ENCODE results near the gene RASSF8. TPM values are rescaled to one million over a fixed set of nuclear protein-coding genes. Genes with fewer than 3 reads are reported as not detected.

The RASSF8 gene
- total and polyA plus RNA-seq, 9 of the 15 experiments (the other 6 are each of a cell fraction or from before 2014, with no cell fraction given): 0.01 to 0.36 (median 0.12) TPM; not detected in 1

DNA sequence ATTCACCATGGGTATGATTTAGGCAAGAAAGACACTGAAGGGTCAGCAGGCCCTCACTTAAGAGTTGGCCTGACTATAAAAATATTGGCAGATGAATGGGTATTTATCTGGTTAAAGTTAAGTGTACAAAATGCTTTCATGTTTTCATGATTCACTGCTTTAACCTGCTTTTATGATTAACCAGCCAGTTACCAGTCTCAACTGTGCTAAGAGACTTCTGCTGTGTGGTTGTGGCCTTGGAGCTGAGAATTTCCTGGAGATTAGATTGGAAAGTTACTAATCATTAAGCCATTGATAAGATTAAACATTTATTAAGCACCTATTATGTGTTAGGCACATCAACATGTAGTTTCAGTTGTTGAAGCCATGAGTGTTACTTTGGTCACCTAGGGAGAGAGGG, 68.9 kb downstream of the RASSF8 start:
- no peak for FAIRE-seq
- in situ Hi-C loops (cut with MboI): loop anchor here (5.0 kb wide), 1 partner anchor 595 kb away; no protein-coding TSS in a partner anchor

DNA sequence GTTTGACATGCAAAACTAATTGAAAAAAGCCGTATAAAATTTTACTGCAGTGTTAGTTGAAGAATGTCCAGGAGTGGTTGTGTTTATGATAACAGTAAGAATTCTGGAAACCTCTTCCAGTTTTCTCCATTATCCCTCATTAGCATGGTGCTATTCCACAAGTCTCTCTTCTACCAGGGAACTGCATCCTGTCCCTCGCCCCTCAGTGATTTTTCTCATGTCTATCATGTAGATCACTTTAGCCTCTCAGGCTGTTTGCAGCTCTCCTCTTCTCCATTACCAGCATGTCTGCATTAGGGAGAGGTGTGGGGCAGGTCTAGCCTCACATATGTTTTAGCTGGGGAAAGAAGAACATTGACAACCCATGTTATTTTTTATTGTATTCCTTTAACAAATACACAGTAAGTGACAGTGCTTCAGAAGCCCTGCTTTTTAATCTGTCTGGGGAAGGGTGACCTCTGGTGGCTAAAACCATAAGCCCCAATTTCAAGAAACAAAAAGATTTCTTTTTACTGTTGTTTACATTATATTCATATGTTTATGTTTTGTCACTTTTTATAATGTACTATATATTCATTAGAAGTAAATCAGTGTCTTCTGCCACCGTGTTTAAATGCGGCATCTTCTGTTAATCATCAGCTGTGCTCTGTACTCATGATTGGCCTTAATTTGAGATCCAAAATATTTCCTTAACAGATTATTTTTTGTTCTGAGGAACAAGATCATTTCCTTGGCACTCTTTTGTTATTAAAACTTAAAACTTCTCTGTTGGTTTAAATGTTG, 70.7 kb downstream of the RASSF8 start:
- Histone ChIP-seq H4K20me1 (replicated peaks; ENCODE audit: control insufficient read depth, insufficient read depth, low read length) (no peaks in the 10 kb centered on the region), H3K4me3 (no peak overlapping the region), H3K27me3 (ENCODE audit: control insufficient read depth in 2 of 2, insufficient read depth in 2 of 2, low read length in 2 of 2) (no peaks in the 10 kb centered on the region; a peak in 1 of 5 replicates), H3K79me2 (ENCODE audit: control insufficient read depth, insufficient read depth, low read length) (no peaks in the 10 kb centered on the region), H3K4me1 (replicated peaks in 1 of 2; ENCODE audit: control insufficient read depth in 2 of 2, insufficient read depth in 2 of 2, low read length in 2 of 2) (no peaks in the 10 kb centered on the region), H3K36me3 (ENCODE audit: control insufficient read depth, insufficient read depth, low read length) (no peaks in the 10 kb centered on the region), H3K27ac (ENCODE audit: extremely low read depth, low read depth, low read length) (no peak overlapping the region), H3K9me3 (replicated peaks; ENCODE audit: control insufficient read depth, insufficient read depth, low read depth, low read length) (no peaks in the 10 kb centered on the region), H3K9ac (ENCODE audit: insufficient read depth in 1 of 2, low read depth in 2 of 2, low read length in 2 of 2) (no peak overlapping the region), H3K4me2 (ENCODE audit: insufficient read depth, low read length) (no peak overlapping the region), H3K9me1 (ENCODE audit: control insufficient read depth, insufficient read depth, low read length) (no peaks in the 10 kb centered on the region), H2AFZ (ENCODE audit: low read depth, low read length) (no peak overlapping the region)
- in situ Hi-C loops (cut with MboI) (loop anchor here (5.0 kb wide), 1 partner anchor 597 kb away; no protein-coding TSS in a partner anchor), intact Hi-C loops (cut with micrococcal nuclease) (loop anchor here (1.0 kb wide), 1 partner anchor 593 kb away; no protein-coding TSS in a partner anchor)
- DNase-seq (ENCODE audit: extremely low read depth in 1 of 4, low spot score in 3 of 4) (peak; percentile 20 to 43 (median 24)), FAIRE-seq (peak; percentile 74), ATAC-seq (0 out of 3 replicates have a peak, but pooled peaks have one; percentile 35)
- CTCF ChIA-PET (ENCODE audit: low intra/inter-chr PET ratio): interaction anchor here (1.3 kb wide), 1 partner anchor 593 kb away, joined by 9 read pairs; no protein-coding TSS in a partner anchor
- WGBS (ENCODE audit: insufficient coverage, low coverage, missing lambda C conversion rate): 0% methylated on average over 4 of the region's 4 CpGs
- POLR2A ChIA-PET: no interaction called here
- no TSS peak for BruUV-seq (replicated peaks)
- TF ChIP-seq MEF2A (IDR thresholded peaks at IDR 0.05; ENCODE audit: control insufficient read depth, low read depth, low read length) (no peak), FOXA3 (CRISPR knock-in tag; conservative IDR thresholded peaks at IDR 0.05 in 1 of 2, IDR thresholded peaks at IDR 0.05 in 1 of 2) (0 out of 4 replicates have a peak, but pooled peaks of 1 of the 2 experiments have one; percentile 32), RAD21 (CRISPR knock-in tag; conservative IDR thresholded peaks at IDR 0.05 in 1 of 2, IDR thresholded peaks at IDR 0.05 in 1 of 2) (peak; percentile 84 to 90)
- TF ChIP-seq, protein P1, sequence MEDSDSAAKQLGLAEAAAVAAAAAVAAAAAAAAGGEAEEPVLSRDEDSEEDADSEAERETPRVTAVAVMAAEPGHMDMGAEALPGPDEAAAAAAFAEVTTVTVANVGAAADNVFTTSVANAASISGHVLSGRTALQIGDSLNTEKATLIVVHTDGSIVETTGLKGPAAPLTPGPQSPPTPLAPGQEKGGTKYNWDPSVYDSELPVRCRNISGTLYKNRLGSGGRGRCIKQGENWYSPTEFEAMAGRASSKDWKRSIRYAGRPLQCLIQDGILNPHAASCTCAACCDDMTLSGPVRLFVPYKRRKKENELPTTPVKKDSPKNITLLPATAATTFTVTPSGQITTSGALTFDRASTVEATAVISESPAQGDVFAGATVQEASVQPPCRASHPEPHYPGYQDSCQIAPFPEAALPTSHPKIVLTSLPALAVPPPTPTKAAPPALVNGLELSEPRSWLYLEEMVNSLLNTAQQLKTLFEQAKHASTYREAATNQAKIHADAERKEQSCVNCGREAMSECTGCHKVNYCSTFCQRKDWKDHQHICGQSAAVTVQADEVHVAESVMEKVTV (CRISPR knock-in tag; IDR thresholded peaks at IDR 0.05): peak; percentile 75

More for the DNA sequence above, 68.9 kb downstream of the RASSF8 start:
- no peak for TF ChIP-seq POLR2A (conservative IDR thresholded peaks at IDR 0.05)
- intact Hi-C loops (cut with micrococcal nuclease): no loop called here
- no peak for DNase-seq (ENCODE audit: extremely low read depth in 1 of 4, low spot score in 3 of 4)
- no peak overlapping the region for H3K4me2 ChIP-seq (ENCODE audit: insufficient read depth, low read length)
- H3K4me1 ChIP-seq (replicated peaks in 1 of 2; ENCODE audit: control insufficient read depth in 2 of 2, insufficient read depth in 2 of 2, low read length in 2 of 2): no peaks in the 10 kb centered on the region
- no peak overlapping the region for H3K4me3 ChIP-seq
- no peaks in the 10 kb centered on the region; a peak in 1 of 5 replicates for H3K27me3 ChIP-seq (ENCODE audit: control insufficient read depth in 2 of 2, insufficient read depth in 2 of 2, low read length in 2 of 2)
- H2AFZ ChIP-seq (ENCODE audit: low read depth, low read length): no peak overlapping the region
- H3K9me3 ChIP-seq (replicated peaks; ENCODE audit: control insufficient read depth, insufficient read depth, low read depth, low read length): no peaks in the 10 kb centered on the region
- ChIA-PET CTCF (ENCODE audit: low intra/inter-chr PET ratio) (no interaction called here), POLR2A (interaction anchor here (0.5 kb wide), 1 partner anchor 356 kb away, joined by 3 read pairs; no protein-coding TSS in a partner anchor)
- no peaks in the 10 kb centered on the region for H4K20me1 ChIP-seq (replicated peaks; ENCODE audit: control insufficient read depth, insufficient read depth, low read length)
- no peaks in the 10 kb centered on the region for H3K36me3 ChIP-seq (ENCODE audit: control insufficient read depth, insufficient read depth, low read length)
- ATAC-seq: no peak
- BruUV-seq (replicated peaks): no TSS peak
- no peaks in the 10 kb centered on the region for H3K9me1 ChIP-seq (ENCODE audit: control insufficient read depth, insufficient read depth, low read length)
- H3K27ac ChIP-seq (ENCODE audit: extremely low read depth, low read depth, low read length): no peak overlapping the region
- no peak overlapping the region for H3K9ac ChIP-seq (ENCODE audit: insufficient read depth in 1 of 2, low read depth in 2 of 2, low read length in 2 of 2)
- no peaks in the 10 kb centered on the region for H3K79me2 ChIP-seq (ENCODE audit: control insufficient read depth, insufficient read depth, low read length)
